CD4-positive, alpha-beta T cell treated with Interleukin-21 for 1 hour (primary cell): Measurements from ENCODE around the gene PLXNA4.

Experiments used
- DNase-seq: peaks from one replicate; pipeline ENCODE4 v3.0.0-alpha.2; 2020

The PLXNA4 gene

DNA sequence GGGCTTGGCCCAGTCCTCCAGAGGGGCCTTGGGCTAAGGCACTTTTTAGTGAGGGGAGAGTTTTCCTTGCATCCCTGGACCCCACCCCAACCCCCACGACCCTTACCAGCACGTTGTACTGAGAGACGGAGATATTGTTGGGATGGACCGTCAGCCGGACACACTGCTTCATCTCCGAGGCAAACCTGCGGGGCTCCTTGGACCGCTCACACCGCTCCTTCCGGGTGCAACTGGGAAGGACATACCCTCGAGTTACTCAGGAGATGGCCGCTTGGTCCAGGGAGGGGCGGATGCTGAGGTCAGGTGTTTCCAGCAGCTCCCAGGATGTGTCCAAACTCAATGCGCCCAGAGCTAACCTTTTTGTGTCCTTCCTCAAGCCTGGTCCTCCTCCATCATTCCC lies 348.0 kb downstream of the PLXNA4 start:
- DNase-seq: no peak

DNA sequence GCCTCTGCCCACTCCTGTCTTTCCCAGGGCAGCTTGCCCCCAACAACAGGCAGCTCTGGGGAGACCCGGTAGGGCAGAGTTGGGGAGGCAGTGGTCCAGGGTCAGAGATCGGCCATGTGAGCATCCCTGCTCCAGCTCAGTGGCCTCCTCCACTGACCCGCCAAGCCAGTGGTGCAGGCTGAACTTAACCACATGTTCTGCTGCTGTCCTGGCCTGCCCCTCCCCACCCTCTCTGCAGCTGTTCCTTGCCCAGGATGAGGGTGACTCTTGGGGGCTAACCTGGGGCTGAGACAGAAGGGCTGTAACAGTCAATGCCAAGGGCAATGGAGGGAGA lies 349.3 kb downstream of the PLXNA4 start:
- DNase-seq: no peak

DNA sequence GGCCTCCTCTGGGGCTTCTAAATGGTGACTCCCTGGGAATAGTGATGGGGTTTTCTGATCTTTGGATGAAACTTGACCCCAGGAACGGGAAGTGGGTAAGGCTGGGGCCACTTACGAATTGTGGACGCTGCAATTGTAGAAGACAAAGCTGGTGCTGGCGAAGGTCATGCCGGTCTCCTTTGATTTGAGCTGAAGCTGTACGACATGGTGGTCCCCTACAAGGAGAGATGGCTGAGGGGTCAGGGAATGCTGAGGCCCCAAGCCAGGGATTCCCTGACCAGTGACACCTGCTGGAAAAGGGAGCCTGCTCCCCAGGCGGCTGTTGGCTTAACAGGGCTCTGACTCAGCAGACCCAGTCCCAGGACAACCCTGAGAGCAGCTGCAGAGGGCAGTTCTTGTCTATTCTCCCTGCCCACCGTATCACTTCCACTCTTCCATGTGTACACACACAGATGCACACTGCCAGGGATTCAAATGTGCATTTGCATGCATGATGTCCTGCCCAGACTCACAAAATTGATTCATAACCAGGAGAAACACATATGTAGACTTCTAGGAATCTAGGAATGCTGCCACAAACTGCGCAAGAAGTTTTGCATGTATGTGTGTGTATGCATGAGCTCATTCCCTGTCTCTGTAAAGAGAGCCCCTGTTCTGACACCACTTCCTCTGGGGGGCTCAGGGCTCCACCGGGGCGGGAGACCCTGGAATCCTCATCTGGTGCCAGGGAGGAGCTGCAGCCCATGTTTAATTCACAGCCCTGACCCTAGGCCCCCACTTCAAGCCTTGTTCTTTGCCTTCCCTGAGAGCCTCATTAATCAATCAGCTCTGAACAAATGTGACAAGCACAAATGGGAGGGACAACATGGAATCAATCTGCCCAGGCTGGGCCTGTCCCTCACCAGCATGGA lies 350.0 kb downstream of the PLXNA4 start:
- DNase-seq: no peak

DNA sequence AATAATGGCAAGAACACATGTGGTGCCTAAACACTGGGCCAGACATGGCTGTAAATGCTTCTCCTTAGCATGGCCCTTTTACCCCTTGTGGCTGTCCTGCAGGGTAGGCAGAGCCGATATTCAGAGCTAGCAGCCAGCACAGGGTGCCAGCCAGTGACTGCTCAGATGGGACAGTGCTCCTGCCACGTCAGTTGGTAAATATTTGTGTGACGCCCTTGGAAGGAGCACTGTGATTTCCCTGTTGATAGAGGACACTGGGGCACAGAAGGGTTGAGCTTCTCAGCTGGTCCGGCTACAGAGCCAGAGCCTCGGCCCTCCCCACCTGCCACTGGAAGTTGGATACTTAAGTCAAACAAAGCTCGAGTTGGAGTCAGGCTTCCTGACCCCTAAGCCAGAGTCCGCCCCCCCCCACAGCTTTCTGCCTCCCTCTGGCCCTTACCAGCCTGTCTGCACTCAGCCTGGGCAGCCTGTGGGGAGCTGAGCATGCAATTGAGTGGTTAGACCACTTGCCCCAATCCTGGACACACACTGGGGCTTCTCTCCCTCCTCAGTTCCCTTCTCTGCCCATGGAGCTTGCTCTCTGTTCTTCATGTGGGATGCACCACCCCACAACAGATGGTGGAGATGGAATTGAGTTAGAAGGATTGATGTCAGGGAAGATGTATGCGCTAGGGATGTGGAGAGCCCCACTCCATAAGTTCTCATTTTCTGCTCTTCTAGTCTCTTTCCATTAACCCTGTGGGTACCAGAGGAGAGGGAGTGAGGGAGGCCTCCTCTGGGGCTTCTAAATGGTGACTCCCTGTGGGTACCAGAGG lies 350.8 kb downstream of the PLXNA4 start:
- no peak for DNase-seq

DNA sequence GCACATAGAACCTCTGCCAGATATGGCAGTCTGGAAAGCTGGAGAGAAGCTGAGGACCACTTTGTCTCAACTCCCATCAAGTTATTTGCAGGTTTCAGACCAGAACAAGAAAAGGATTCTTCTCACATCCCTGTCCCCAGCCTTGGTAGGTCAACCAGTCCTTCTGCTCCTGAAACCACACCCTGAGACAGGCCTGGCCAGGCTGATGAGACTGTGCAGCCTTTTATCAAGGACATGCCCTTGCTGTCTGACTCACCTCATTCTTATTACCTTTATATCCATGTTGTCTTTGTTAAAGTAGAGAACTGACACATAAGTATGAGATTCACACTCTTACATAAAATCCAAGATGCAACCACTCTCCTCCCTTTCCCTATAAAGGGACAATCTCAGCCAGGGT lies 354.9 kb downstream of the PLXNA4 start:
- no peak for DNase-seq

DNA sequence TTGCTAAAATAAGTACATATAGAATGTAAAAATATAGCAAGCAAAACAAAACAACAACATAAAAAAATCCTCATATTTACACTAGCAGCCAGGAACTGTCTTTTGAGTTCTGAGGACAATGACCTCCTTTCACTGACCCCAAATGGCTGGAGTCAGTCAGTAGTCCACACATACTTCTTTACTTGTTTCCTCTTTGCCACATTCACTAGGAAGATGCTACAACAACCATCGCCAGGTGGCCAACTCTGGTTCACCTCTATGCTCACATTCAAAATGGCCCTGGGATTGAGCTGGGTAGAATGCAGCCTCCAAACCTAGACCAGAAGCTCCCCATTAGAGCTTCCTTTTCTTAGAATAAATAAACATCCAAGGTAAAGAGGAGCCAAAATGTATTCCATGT lies 356.2 kb downstream of the PLXNA4 start:
- DNase-seq: no peak

DNA sequence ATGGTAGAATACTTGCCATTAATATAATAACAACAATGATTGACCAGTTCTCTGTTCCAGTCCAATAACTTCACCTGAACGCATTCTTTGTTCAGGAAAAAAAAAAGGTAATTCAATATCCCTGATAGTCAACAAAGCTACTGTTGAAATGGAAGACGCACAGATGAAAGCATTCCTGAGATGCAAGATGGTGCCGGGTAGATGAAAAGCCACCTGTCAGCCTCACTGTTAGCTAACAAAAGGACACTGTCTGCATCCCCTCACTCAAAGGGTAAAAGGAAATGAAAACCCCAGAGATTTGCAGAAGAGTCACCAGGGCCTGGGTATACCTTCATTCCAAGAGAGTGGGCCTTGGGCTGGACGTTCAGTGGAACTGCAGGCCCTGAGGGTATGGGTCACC lies 357.4 kb downstream of the PLXNA4 start:
- no peak for DNase-seq

DNA sequence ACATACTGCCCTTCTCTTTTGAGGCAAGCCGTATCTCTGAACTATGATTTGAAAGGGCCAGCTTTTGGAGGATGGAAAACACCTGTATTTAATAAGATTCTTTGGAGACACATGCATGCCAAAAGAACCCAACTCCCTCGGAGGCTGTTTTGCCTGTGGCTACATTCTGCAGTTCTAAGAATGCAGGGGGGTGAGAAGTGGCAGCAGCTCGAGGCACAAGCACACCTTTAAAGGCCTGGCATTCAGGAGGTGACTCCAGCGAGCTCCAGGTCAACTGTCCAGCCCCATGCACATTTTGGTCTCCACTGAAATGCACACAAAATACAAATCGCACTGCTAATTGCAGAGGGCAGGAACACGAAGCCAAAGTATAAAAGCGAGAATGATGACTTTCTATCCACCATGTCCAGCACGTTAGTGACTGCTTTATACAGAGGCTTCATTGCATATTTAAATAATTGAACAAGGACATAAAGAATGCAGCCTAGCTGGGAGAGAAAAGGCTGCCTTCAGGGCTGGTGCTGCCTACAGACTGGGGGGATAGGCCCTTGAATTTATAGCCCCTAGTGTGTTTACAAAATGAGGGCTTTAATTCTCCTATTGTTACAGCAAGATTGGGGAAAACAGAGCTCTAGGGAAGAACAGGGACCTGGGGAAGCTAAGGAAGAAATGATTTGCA lies 359.3 kb downstream of the PLXNA4 start:
- no peak for DNase-seq

DNA sequence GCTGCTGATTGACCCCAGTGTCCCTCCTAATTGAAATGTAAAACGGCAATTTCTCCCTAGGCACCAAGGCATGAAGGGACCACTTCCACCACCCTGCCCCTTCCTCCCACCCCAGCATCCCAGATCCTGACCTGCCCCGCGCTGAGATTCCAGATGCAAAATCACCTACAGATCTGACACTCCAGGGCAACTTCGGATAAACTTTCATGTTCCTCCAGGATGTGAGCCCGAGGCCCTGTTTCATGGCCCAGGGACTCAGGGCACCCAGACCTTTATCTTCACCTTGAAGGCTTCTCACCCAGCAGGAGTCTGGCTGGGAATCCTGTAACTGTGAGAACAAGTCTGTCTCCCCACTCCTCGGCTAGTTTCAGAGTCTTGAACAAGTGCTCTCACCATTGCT lies 361.8 kb downstream of the PLXNA4 start:
- no peak for DNase-seq

DNA sequence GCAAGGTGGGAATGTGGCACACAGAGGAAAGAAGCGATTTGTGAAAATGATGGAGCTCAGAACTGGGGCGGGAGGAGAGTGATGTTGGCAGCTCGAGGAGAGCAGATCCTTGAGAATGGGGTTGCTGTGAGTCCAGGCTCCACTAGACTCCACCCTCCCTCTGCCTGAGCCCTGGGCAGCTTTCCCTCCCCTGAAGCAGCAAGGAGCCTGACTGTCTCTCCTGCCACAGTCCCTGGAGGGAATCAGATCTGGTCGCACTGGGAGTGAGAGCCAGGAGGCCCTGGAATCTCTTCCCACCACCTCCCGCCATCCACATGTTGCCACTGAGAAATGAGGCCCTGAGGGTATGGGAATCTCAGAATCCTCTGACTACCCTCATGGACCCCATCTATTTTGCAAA lies 362.7 kb downstream of the PLXNA4 start:
- DNase-seq: no peak

DNA sequence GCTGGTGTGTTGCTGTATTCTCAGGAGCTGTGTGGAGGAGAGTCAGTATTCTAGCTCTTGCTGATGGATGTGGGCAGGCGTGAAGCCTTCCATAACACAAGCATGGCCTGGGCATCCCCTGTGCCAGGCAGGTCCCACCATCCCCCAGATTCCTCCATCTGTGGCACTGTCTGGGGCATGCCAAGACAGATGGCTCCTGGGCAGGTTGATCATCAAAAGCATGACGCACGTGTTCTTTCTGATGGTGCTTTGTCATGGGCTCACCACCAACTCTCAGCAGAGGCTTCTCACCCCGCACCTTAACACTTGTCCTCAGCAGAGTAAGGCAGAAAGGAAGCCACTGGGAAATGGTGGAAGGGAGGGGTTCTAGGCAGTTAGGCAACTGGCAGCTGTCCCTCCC lies 364.3 kb downstream of the PLXNA4 start:
- DNase-seq: no peak

DNA sequence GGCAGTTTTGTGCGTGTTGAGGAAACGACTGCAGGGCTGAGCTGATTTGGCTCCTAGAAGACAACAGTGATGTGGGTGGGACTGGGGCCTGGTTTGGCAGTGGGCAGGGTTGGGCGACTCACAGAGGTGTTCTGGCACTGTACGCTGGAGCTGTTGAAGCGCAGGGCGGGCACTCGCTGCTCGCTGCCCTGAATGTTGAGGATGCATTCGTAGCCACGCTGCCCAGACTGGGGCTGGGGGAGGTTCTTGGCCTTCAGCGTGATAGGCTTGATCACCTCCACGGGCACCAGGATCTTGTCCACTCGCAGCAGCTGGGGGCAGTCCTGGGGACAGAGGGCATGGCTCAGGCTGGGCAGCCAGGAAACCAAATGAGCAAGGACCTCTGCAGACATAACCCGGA lies 365.4 kb downstream of the PLXNA4 start:
- no peak for DNase-seq

DNA sequence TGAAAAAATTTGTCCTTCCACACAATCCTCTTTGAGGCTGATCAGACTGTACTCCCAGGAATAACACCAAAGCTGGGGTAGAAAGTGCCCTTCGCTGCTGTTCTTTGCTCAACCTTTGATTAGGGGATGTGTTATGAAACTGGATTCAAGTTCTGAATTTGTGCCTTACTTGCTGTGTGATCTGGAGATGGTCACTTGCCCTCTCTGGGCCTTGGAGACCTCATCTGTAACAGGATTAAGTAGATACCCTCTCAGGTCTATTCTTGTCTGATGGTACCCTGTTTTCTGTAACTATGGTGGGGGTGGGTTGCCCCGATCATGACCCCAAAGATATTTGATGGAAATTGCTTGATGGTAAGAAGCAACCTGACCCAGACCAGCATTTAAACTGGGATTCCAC lies 368.5 kb downstream of the PLXNA4 start:
- DNase-seq: no peak

DNA sequence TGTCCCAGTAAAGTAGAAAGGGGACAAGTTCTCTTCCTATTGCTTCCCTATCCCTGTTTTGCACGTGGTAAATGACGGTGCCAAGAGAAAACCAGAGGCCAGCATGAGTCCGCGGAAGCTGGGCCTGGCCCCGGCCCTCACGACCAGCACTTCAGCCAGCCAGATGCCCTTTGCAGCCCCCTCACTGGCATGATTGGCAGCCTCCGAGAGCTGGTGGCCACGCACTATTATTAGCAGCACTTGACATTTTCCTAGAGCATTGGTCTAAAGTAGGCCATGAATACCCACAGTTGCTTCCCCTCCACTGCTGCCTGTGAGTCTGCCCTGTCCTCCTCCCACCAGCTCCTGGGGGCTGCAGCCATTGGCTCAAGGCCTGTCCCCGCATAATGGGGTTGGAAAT lies 369.1 kb downstream of the PLXNA4 start:
- no peak for DNase-seq

DNA sequence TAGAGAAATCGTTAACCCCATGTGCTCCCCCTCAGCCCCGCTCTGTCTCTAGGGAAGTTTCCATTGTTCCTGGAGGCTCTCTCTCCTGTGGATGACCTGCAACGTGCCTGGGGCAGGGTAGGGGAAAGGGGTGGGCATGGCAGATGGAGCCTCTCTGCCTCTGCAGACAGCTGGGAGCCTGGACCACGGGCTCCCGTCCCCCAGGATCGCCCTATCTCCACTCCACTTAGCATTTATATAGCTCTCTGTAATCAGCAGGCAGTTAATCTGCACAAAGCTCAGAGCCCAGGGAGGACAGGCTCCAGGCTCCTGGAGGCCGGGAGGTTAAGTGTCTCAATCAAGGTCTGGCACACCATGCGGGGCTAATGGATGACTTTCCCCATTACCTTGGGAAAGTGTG lies 369.7 kb downstream of the PLXNA4 start:
- no peak for DNase-seq

DNA sequence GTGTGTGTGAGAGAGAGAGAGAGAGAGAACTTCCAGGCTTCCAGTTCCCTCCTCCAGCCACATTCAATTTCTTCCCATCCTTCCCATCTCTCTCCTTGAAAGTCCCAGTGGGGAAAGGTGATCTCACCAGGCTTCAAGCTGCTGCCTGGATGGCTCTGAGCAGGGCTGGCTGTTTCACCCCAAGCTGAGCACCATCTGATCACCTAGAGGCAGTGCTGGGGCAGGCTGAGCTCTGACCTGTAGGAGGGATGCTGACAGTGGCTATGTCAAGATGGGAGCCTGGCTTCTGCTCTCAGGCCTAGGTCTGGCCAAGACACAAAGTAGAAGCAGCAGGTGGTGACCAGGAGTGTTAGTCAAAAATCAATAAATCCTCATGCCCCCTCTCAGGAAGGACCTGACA lies 370.8 kb downstream of the PLXNA4 start:
- DNase-seq: no peak

DNA sequence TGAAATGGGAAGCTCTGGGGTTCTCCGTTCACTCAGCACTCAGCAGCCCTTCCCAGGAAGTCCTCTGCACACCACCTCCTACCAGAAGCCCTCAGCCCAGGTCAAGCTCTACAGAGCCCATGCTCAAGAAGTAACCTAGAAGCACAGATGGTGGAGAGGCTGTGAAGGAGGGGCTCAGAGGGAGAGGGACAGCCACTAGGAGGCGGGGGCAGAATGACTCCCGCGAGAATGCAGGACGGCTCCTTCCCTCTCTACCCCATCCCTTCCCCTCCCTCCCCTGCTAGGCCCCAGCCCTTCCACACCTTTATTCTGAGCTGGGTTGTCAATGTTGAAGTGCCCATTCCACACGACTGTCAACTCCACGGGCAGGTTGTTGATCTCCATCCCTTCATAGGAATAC lies 373.2 kb downstream of the PLXNA4 start:
- DNase-seq: no peak

DNA sequence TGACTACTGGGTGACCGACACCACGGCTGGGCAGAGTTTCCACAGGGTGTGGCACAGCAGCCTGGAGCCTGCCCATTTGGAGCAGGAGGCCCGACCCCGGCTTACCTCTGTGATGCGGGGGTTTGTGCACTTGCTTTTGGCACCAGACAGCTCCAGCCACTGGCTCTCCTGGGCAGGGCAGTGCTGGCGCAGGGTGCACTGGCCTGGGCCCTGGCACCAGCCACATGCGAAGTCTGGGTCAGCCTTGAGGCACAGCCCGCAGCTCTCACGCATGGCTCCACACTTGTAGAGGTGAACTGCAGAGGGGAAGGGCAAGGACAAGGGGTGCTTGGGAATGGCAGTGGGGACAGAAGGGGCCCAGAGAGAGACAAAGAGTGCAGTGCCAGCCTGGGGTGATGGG lies 373.7 kb downstream of the PLXNA4 start:
- no peak for DNase-seq

DNA sequence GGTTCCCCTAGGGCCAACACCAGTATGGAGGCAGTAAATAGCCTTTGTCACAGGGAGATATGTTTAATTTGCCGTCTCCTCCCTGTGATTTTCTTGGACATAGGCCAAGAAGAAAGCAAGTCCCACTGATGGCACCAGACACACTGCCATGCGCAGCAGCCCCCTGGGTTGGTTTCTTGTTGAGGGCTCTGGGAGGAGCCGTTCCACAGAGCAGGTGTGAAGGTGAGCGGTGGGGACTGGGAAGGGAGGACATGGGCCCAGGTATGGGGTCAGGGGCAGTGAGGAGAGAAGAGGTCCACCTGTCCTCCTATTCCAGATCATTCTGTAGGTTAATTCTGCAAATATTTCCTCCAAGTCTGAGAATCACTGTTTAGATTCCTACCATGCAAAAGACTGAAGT lies 376.1 kb downstream of the PLXNA4 start:
- DNase-seq: no peak

DNA sequence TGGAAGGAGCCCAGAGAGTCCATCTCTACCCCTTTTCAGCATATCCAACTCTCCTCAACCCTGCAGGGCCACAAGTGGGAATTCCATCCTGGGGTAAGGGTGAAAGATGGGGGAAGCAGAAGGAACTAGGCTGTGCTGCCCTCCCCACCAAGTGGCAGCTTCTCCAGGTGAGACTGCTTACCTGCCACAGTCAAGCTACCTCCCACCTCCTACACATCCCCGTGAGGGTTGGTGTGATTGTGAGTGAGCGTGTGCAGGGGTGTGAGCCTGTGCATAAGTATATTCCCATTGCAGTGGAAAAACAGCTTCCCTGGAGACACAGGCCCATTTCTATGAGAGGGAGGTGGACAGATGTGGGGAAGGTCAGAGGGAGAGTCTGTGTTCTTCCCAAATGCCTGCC lies 376.6 kb downstream of the PLXNA4 start:
- no peak for DNase-seq

DNA sequence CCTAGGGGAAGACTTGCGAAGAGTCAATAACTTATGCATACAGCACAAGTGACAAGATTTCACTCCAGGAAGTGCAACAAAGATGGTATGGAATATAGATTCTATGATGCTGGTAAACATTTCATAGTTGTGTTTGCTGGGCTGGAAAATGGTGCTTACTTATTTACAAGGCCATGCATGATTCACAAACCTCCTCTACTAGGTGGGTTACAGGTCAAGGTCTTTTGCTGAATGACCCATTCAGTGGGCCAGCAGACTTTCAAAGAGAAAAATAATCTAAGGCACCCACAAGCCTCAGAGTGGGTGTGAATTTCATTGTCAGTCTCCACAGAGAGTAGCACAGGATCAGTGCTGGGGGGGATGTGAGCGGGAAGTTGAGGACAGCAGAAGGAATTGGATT lies 378.5 kb downstream of the PLXNA4 start:
- DNase-seq: no peak

DNA sequence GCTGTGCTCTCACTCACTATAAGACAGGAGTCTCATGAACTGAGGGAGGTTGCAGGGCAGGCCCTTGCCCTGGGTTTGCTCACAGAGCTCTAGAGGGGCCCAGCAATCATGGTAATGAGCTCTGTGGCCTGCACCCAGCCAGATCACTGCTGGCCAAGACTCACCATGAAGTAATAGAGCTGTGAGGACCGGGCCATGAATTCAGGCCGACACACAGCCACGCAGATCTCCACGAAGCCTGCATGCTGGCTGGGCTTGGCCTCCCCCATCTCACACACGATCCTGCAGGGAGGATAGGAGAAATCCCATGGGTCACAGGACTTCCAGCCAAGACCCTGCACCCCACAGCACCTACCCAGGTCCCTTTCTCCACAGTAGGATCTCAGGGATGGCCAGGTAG lies 382.4 kb downstream of the PLXNA4 start:
- no peak for DNase-seq

DNA sequence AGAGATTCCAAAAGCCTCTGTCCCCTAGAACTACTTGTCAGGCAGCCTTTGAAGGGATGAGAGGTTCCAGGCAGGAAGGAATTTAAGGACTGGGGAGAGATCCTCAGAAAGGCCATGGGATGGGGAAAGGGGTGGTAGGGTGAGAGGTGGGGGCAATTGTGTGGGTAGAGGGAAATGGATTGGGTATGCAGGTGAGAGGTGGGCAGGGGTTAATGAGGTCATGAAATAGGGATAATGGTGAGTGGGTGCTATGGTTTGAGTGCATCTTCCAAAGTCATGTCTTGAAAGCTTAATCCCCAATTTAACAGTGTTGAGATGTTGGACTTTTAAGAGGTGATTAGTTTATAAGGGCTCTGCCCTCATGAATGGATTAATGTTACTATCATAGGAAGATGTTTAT lies 383.5 kb downstream of the PLXNA4 start:
- no peak for DNase-seq

DNA sequence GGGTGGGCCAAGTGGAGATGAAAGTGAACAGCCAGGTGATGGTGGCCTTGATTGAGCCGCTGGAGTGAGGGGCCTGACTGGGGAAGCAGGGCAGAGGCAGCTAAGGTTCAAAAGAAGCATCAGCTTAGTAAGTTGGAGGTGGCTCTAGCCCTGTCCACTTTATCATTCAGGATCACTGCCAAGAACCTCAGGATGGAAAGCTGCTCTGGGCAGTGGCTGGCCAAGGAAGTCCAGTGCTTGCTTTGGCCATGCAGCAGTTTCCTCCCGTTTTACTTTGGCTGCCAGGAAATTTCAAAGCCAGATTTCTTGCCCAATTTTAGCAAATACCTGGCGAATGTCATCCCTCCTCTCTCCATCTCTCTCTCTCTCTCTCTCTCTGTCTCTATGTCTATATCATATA lies 384.9 kb downstream of the PLXNA4 start:
- DNase-seq: no peak
